GM19351 (cell line): Measurements from ENCODE around the gene SEMA6D.

Experiments used
- ATAC-seq: cut with Tn5 transposase; IDR thresholded peaks from one replicate; pipeline ENCODE4 v1.9.1; 2021; ENCODE audit warnings: mild to moderate bottlenecking, moderate library complexity; ENCODE audit not compliant: unreplicated experiment

Gene SEMA6D

GRCh38 chr15:47819158-47819557, 101.9 kb downstream of the SEMA6D start:
- ATAC-seq = no peak

GRCh38 chr15:47820057-47820746, 102.9 kb downstream of the SEMA6D start:
- ATAC-seq = no peak

GRCh38 chr15:47820747-47821319, 103.5 kb downstream of the SEMA6D start:
- ATAC-seq = no peak

- ATAC-seq = no peak
Observed at GRCh38 chr15:47822048-47822447, 104.7 kb downstream of the SEMA6D start.
